ENCODE data around the gene PHLDB3. TPM values are rescaled to one million over a fixed set of nuclear protein-coding genes. Genes with fewer than 3 reads are reported as not detected.

The PHLDB3 gene
- polyA plus RNA-seq, 1 donor from 2014 or later: 5.6 TPM

DNA sequence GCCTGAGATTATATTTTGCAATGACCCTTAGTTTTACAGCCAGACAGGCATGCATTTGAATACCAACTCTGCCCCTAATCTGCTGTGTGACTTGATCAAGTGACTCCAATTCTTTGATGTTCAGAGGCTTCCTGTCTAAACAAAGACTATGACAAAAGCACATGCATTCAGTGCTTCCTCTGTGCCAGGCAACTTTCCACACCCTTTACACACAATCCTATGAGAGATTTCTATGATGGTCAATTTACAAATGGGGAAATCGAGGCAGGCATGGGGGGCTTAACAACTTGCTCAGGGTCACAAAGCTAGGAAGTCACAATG lies 35.4 kb downstream of the PHLDB3 start:
- Histone ChIP-seq H4K20me1 (ENCODE audit: insufficient read depth) (no peaks in the 10 kb centered on the region), H3F3A (ENCODE audit: insufficient read depth, low read length, poor library complexity, severe bottlenecking) (no peaks in the 10 kb centered on the region), H3K9me2 (ENCODE audit: insufficient read depth, low read length) (no peaks in the 10 kb centered on the region), H3K27me3 (ENCODE audit: insufficient read depth, low read depth, low read length) (no peaks in the 10 kb centered on the region), H3K36me3 (ENCODE audit: insufficient read depth, low read length) (no peaks in the 10 kb centered on the region), H3K9ac (ENCODE audit: low read length) (no peak overlapping the region), H3K9me3 (ENCODE audit: low read length) (no peaks in the 10 kb centered on the region), H3K79me2 (replicated peaks; ENCODE audit: insufficient read depth, low read length) (no peaks in the 10 kb centered on the region), H3K4me3 (ENCODE audit: low read length) (no peak overlapping the region), H2AFZ (ENCODE audit: low read depth, low read length) (no peak overlapping the region), H3K27ac (ENCODE audit: low read length) (no peak overlapping the region), H3K4me2 (ENCODE audit: low read length) (no peak overlapping the region)
- TF ChIP-seq POLR2AphosphoS5 (IDR thresholded peaks at IDR 0.05) (no peak), SMC3 (conservative IDR thresholded peaks at IDR 0.05; ENCODE audit: poor library complexity) (no peak), TAF1 (IDR thresholded peaks at IDR 0.05; ENCODE audit: low read depth) (no peak), MXI1 (conservative IDR thresholded peaks at IDR 0.05; ENCODE audit: poor library complexity, severe bottlenecking) (no peak), EP300 (conservative IDR thresholded peaks at IDR 0.05; ENCODE audit: poor library complexity, severe bottlenecking) (no peak)
- TF ChIP-seq, protein P1, sequence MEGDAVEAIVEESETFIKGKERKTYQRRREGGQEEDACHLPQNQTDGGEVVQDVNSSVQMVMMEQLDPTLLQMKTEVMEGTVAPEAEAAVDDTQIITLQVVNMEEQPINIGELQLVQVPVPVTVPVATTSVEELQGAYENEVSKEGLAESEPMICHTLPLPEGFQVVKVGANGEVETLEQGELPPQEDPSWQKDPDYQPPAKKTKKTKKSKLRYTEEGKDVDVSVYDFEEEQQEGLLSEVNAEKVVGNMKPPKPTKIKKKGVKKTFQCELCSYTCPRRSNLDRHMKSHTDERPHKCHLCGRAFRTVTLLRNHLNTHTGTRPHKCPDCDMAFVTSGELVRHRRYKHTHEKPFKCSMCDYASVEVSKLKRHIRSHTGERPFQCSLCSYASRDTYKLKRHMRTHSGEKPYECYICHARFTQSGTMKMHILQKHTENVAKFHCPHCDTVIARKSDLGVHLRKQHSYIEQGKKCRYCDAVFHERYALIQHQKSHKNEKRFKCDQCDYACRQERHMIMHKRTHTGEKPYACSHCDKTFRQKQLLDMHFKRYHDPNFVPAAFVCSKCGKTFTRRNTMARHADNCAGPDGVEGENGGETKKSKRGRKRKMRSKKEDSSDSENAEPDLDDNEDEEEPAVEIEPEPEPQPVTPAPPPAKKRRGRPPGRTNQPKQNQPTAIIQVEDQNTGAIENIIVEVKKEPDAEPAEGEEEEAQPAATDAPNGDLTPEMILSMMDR (IDR thresholded peaks at IDR 0.05; ENCODE audit: poor library complexity, severe bottlenecking): no peak

DNA sequence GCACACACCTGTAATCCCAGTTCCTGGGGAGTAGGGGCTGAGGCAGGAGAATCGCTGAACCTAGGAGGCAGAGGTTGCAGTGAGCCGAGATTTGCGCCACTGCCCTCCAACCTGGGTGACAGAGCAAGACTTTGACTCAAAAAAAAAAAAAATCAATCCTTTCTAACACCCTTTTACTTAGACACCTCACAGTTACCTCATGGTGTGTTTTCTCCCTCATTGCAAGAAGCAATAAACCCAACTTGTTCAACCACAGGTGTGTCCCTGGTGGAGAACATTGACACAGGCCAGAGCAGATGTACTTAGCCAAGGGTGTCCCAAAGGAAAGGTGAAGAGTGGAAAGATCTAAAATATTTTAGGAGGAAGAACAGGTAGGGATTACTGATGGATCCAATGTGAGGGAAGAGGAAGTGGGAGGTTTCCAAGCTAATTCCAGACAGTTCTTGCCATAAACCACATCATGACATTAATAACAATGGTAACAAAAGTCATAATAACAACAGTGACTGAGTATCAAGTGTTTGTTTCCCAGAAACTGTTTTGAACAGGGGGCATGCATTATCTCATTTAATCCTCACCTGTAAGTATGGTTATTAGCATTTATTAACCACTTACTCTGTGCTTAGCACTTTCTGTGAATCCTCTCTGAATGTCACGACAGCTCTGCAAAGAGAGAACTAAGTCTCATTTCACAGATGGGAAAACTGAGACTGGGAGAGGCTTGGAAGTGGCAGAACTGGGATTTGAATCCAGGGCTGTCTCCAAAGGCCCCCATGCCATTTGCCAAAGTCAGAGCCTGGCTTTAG lies 36.0 kb downstream of the PHLDB3 start:
- H3F3A ChIP-seq (ENCODE audit: insufficient read depth, low read length, poor library complexity, severe bottlenecking): no peaks in the 10 kb centered on the region
- no peaks in the 10 kb centered on the region for H4K20me1 ChIP-seq (ENCODE audit: insufficient read depth)
- no peak overlapping the region for H3K9ac ChIP-seq (ENCODE audit: low read length)
- TF ChIP-seq EP300 (conservative IDR thresholded peaks at IDR 0.05; ENCODE audit: poor library complexity, severe bottlenecking) (no peak), POLR2AphosphoS5 (IDR thresholded peaks at IDR 0.05) (no peak)
- no peaks in the 10 kb centered on the region for H3K27me3 ChIP-seq (ENCODE audit: insufficient read depth, low read depth, low read length)
- H3K4me3 ChIP-seq (ENCODE audit: low read length): no peak overlapping the region
- H3K9me2 ChIP-seq (ENCODE audit: insufficient read depth, low read length): no peaks in the 10 kb centered on the region
- H2AFZ ChIP-seq (ENCODE audit: low read depth, low read length): no peak overlapping the region
- no peak overlapping the region for H3K27ac ChIP-seq (ENCODE audit: low read length)
- H3K79me2 ChIP-seq (replicated peaks; ENCODE audit: insufficient read depth, low read length): no peaks in the 10 kb centered on the region
- no peaks in the 10 kb centered on the region for H3K9me3 ChIP-seq (ENCODE audit: low read length)
- no peaks in the 10 kb centered on the region for H3K36me3 ChIP-seq (ENCODE audit: insufficient read depth, low read length)
- H3K4me2 ChIP-seq (ENCODE audit: low read length): no peak overlapping the region

DNA sequence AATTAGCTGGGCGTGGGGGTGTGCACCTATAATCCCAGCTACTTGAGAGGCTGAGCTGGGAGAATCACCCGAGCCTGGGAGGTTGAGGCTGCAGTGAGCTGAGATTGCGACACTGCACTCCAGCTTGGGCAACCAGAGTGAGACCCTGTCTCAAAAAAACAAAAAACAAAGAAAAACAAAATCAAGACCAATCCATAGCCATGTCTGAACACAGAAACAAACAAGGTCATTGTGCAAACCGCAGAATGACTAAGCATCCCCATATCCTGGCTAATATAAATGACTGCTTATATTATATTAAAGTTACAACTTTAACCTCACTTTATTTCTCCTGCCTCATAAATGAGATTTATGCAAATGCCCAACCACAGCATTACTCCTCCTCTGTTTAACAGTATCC lies 36.8 kb downstream of the PHLDB3 start:
- Histone ChIP-seq H3K4me2 (ENCODE audit: low read length) (no peak overlapping the region), H3F3A (ENCODE audit: insufficient read depth, low read length, poor library complexity, severe bottlenecking) (no peaks in the 10 kb centered on the region), H3K27me3 (ENCODE audit: insufficient read depth, low read depth, low read length) (no peaks in the 10 kb centered on the region), H3K36me3 (ENCODE audit: insufficient read depth, low read length) (no peaks in the 10 kb centered on the region), H4K20me1 (ENCODE audit: insufficient read depth) (no peaks in the 10 kb centered on the region), H3K9me3 (ENCODE audit: low read length) (no peaks in the 10 kb centered on the region), H3K79me2 (replicated peaks; ENCODE audit: insufficient read depth, low read length) (no peaks in the 10 kb centered on the region), H3K9ac (ENCODE audit: low read length) (no peak overlapping the region), H3K27ac (ENCODE audit: low read length) (no peak overlapping the region), H3K4me3 (ENCODE audit: low read length) (no peak overlapping the region), H3K9me2 (ENCODE audit: insufficient read depth, low read length) (no peaks in the 10 kb centered on the region), H2AFZ (ENCODE audit: low read depth, low read length) (no peak overlapping the region)
- TF ChIP-seq RAD21 (conservative IDR thresholded peaks at IDR 0.05) (no peak), TAF1 (IDR thresholded peaks at IDR 0.05; ENCODE audit: low read depth) (no peak), EZH2 (IDR thresholded peaks at IDR 0.05; ENCODE audit: borderline replicate concordance, insufficient read depth, low read length, poor library complexity, severe bottlenecking) (no peak), EP300 (conservative IDR thresholded peaks at IDR 0.05; ENCODE audit: poor library complexity, severe bottlenecking) (no peak), MXI1 (conservative IDR thresholded peaks at IDR 0.05; ENCODE audit: poor library complexity, severe bottlenecking) (no peak), POLR2AphosphoS5 (IDR thresholded peaks at IDR 0.05) (no peak), SMC3 (conservative IDR thresholded peaks at IDR 0.05; ENCODE audit: poor library complexity) (no peak)
- TF ChIP-seq, protein P2, sequence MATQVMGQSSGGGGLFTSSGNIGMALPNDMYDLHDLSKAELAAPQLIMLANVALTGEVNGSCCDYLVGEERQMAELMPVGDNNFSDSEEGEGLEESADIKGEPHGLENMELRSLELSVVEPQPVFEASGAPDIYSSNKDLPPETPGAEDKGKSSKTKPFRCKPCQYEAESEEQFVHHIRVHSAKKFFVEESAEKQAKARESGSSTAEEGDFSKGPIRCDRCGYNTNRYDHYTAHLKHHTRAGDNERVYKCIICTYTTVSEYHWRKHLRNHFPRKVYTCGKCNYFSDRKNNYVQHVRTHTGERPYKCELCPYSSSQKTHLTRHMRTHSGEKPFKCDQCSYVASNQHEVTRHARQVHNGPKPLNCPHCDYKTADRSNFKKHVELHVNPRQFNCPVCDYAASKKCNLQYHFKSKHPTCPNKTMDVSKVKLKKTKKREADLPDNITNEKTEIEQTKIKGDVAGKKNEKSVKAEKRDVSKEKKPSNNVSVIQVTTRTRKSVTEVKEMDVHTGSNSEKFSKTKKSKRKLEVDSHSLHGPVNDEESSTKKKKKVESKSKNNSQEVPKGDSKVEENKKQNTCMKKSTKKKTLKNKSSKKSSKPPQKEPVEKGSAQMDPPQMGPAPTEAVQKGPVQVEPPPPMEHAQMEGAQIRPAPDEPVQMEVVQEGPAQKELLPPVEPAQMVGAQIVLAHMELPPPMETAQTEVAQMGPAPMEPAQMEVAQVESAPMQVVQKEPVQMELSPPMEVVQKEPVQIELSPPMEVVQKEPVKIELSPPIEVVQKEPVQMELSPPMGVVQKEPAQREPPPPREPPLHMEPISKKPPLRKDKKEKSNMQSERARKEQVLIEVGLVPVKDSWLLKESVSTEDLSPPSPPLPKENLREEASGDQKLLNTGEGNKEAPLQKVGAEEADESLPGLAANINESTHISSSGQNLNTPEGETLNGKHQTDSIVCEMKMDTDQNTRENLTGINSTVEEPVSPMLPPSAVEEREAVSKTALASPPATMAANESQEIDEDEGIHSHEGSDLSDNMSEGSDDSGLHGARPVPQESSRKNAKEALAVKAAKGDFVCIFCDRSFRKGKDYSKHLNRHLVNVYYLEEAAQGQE (IDR thresholded peaks at IDR 0.05; ENCODE audit: borderline replicate concordance): no peak
- TF ChIP-seq, protein P1 (IDR thresholded peaks at IDR 0.05; ENCODE audit: poor library complexity, severe bottlenecking): no peak

All from neural cell (in vitro differentiated cells).